Measurements from ENCODE around the gene UBASH3B.

DNA sequence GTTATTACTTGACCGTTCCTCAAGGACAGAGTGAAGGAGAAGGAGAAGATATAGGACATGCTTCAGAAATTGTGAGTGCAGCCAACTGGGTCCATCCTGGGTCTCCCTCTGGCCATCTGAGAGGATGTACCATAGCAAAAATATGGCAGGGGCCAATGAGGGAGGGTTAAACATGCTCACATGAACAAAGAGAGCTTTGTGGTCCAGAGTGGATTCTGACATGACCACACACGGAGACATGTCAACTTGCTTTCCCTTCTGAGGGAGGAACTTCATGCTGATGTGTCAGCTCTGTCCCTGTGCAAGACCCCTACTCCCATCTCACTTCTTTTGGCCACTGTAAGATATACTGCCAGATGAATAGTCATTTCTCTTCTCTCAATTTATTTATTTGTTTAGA, 3.0 kb upstream of the UBASH3B start:
- TF ChIP-seq TAF1 (IDR thresholded peaks at IDR 0.05; ENCODE audit: borderline replicate concordance, insufficient read depth, low read length) = no peak
- TF ChIP-seq, protein P1, sequence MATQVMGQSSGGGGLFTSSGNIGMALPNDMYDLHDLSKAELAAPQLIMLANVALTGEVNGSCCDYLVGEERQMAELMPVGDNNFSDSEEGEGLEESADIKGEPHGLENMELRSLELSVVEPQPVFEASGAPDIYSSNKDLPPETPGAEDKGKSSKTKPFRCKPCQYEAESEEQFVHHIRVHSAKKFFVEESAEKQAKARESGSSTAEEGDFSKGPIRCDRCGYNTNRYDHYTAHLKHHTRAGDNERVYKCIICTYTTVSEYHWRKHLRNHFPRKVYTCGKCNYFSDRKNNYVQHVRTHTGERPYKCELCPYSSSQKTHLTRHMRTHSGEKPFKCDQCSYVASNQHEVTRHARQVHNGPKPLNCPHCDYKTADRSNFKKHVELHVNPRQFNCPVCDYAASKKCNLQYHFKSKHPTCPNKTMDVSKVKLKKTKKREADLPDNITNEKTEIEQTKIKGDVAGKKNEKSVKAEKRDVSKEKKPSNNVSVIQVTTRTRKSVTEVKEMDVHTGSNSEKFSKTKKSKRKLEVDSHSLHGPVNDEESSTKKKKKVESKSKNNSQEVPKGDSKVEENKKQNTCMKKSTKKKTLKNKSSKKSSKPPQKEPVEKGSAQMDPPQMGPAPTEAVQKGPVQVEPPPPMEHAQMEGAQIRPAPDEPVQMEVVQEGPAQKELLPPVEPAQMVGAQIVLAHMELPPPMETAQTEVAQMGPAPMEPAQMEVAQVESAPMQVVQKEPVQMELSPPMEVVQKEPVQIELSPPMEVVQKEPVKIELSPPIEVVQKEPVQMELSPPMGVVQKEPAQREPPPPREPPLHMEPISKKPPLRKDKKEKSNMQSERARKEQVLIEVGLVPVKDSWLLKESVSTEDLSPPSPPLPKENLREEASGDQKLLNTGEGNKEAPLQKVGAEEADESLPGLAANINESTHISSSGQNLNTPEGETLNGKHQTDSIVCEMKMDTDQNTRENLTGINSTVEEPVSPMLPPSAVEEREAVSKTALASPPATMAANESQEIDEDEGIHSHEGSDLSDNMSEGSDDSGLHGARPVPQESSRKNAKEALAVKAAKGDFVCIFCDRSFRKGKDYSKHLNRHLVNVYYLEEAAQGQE (IDR thresholded peaks at IDR 0.05; ENCODE audit: insufficient read depth in 1 of 2, low read depth in 2 of 2, low read length in 2 of 2) = no peak
- no peak for TF ChIP-seq POLR2AphosphoS5 (IDR thresholded peaks at IDR 0.05; ENCODE audit: low read depth, low read length)
- no peak for TF ChIP-seq SIN3A (IDR thresholded peaks at IDR 0.05; ENCODE audit: borderline replicate concordance, insufficient read depth, low read length)

All from PFSK-1 (cell line).